Small intestine (tissue), 7 donors: ENCODE data around the gene SPATA21. TPM values are rescaled to one million over a fixed set of nuclear protein-coding genes. Genes with fewer than 3 reads are reported as not detected.

Source experiments
- DNase-seq, 2 donors: peaks; one replicate each; pipeline versions ENCODE4 v3.0.0 to v3.0.0-alpha.2; 2013
- FAIRE-seq: peaks from 2 replicates; lab custom pipeline; 2012; peaks lifted over from hg19 to GRCh38; lab: Jason Lieb, UNC
- H3K27ac ChIP-seq, 3 donors: one replicate each; pipeline ENCODE4 v1.5.1; 2013; ENCODE audit warnings: low read length in 2 of 3, mild to moderate bottlenecking in 2 of 3, control low read depth in 1 of 3, inconsistent platforms in 1 of 3, low read depth in 1 of 3, moderate library complexity in 1 of 3
- H3K27me3 ChIP-seq, 3 donors: one replicate each; pipeline ENCODE4 v1.6.1; 2013; ENCODE audit warnings: low read length in 3 of 3, inconsistent platforms in 1 of 3; ENCODE audit not compliant: control insufficient read depth in 3 of 3, insufficient read depth in 3 of 3
- H3K36me3 ChIP-seq, 3 donors: one replicate each; pipeline ENCODE4 v1.6.1; 2013; ENCODE audit warnings: low read length in 3 of 3, inconsistent platforms in 1 of 3, low read depth in 1 of 3, mild to moderate bottlenecking in 1 of 3, moderate library complexity in 1 of 3; ENCODE audit not compliant: control insufficient read depth in 3 of 3, insufficient read depth in 2 of 3
- H3K4me1 ChIP-seq, 3 donors: one replicate each; pipeline ENCODE4 v1.6.1; 2013; ENCODE audit warnings: low read length in 2 of 3, inconsistent platforms in 1 of 3, low read depth in 1 of 3, mild to moderate bottlenecking in 1 of 3, moderate library complexity in 1 of 3; ENCODE audit not compliant: control insufficient read depth in 3 of 3, insufficient read depth in 2 of 3
- H3K4me3 ChIP-seq, 3 donors: one replicate each; pipeline ENCODE4 v1.5.1; 2013; ENCODE audit warnings: low read length in 3 of 3, control low read depth in 1 of 3, inconsistent platforms in 1 of 3, low read depth in 1 of 3, mild to moderate bottlenecking in 1 of 3, moderate library complexity in 1 of 3
- H3K9me3 ChIP-seq, 2 donors: one replicate each; pipeline ENCODE4 v1.6.1; 2013; ENCODE audit warnings: low read depth in 1 of 2, low read length in 1 of 2; ENCODE audit not compliant: control insufficient read depth in 2 of 2, insufficient read depth in 1 of 2
- WGBS, 3 donors: extraction: QIAGEN DNeasy Blood & Tissue Kit; methylation state at CpG; one replicate each; pipeline ENCODE4 v1.1.7; 2013; 5-methylcytosine and 5-hydroxymethylcytosine counted together
- polyA plus RNA-seq, 4 donors: library from polyadenylated mRNA; stranded (reverse) in 3 of 4; unstranded in 1 of 4; fragments of 200-250 nt in 3 of 4; fragments of 120-200 nt in 1 of 4; gene quantifications; one replicate each; pipeline versions ENCODE4 v1.2.1 to v1.2.3, GENCODE V29; 2013
- donor health status: healthy with polysubstance abuse.
- donor health status: control.
- donor health status: control.
- donor health status: Bipolar disorder and iron deficiency.
- donor health status: healthy.

Gene SPATA21
- polyA plus RNA-seq, 4 donors: 0.18 to 0.27 (median 0.22) TPM; not detected in 1

- Histone ChIP-seq H3K4me1 (no peaks in the 10 kb centered on the region), H3K4me3 (no peak overlapping the region)
These were observed 31.8 kb downstream of the SPATA21 start for GRCh38 chr1:16405441-16405840.

GRCh38 chr1:16402742-16403141, 34.5 kb downstream of the SPATA21 start:
- DNase-seq (no peak), FAIRE-seq (no peak)
- Histone ChIP-seq H3K4me3 (no peak overlapping the region), H3K36me3 (peaks cover 0 to 30% (median 0%) of the 10 kb centered on the region in 3 donors), H3K9me3 (no peaks in the 10 kb centered on the region), H3K27me3 (no peaks in the 10 kb centered on the region), H3K4me1 (no peaks in the 10 kb centered on the region), H3K27ac (no peak overlapping the region)
- 80 to 85% (median 81%) methylated on average over 10 of the region's 10 CpGs for WGBS, 3 donors

More at GRCh38 chr1:16405441-16405840, 31.8 kb downstream of the SPATA21 start:
- DNase-seq (no peak), FAIRE-seq (no peak)
- no peaks in the 10 kb centered on the region for H3K9me3 ChIP-seq
- WGBS, 3 donors: 77 to 87% (median 87%) methylated on average over 5 of the region's 5 CpGs
- no peaks in the 10 kb centered on the region for H3K27me3 ChIP-seq
- peaks cover 0 to 9% (median 0%) of the 10 kb centered on the region in 3 donors for H3K36me3 ChIP-seq
- no peak overlapping the region for H3K27ac ChIP-seq

DNA sequence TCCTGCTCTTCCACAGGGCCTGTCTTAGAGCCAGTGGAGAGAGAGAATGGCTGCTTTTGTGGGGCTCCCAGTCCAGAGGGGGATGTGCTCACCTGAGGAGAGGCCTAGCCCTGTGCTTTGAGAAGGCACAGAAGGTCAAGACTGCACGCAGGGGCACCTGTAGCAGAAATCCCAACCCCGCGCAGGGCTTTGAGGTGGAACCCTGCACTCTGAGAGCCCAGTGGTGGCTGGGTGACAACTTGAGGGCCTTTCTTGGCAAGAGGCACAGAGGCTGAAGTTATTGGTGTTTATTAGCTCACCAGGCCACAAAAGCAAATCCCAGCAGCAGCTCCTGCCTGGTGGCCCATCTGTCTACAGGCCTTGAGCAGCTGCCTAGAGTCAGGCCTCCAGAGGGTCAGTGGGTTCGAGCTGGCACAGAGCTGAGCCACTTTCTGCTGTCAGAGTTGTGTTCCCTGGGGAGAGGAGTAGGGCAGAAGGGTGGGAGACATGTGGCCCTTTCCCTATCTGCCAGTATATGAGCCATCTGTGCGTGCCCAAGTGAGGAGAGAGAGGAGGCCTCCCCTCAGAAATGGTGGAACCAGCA, 38.8 kb downstream of the SPATA21 start:
- no peak for DNase-seq
- peaks cover 2 to 68% (median 9%) of the 10 kb centered on the region in 3 donors for H3K36me3 ChIP-seq
- 87 to 92% (median 91%) methylated on average over 5 of the region's 5 CpGs for WGBS, 3 donors

DNA sequence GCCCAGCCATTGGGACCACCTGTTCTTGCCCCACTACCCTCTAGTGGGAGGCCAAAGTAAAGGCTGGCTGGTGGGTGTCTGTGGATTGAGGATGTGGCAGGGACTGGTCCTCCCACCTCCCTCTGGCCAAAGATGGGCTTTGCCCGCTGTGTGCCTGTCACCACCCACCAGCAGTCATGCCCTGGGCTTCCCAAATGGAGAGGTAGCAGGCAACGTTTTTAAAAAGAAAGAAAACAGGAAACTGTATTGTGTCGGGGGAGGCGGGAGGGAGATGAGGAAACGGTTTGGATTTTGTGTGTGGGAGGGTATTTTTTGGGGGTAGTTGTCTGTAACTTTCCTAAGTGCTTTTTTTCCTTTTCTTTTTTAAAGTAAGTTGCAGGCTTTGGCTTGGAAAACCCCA, 40.1 kb downstream of the SPATA21 start:
- peaks cover 2 to 82% (median 9%) of the 10 kb centered on the region in 3 donors for H3K36me3 ChIP-seq
- 59 to 81% (median 75%) methylated on average over 5 of the region's 5 CpGs for WGBS, 3 donors

More for the DNA sequence above, 38.8 kb downstream of the SPATA21 start:
- H3K4me3 ChIP-seq: no peak overlapping the region
- no peaks in the 10 kb centered on the region for H3K27me3 ChIP-seq
- H3K27ac ChIP-seq: no peak overlapping the region
- H3K9me3 ChIP-seq: no peaks in the 10 kb centered on the region
- no peak for FAIRE-seq
- no peaks in the 10 kb centered on the region for H3K4me1 ChIP-seq

GRCh38 chr1:16396591-16396990, 40.6 kb downstream of the SPATA21 start:
- Histone ChIP-seq H3K36me3 (peaks cover 2 to 83% (median 9%) of the 10 kb centered on the region in 3 donors), H3K4me1 (peaks cover 0 to under 1% (median 0%) of the 10 kb centered on the region in 3 donors), H3K4me3 (no peak overlapping the region), H3K27me3 (no peaks in the 10 kb centered on the region), H3K27ac (no peak overlapping the region), H3K9me3 (no peaks in the 10 kb centered on the region)
- no peak for FAIRE-seq
- 76 to 78% (median 76%) methylated on average over 7 of the region's 7 CpGs for WGBS, 3 donors
- no peak for DNase-seq

More for the DNA sequence above, 40.1 kb downstream of the SPATA21 start:
- Histone ChIP-seq H3K4me3 (no peak overlapping the region), H3K4me1 (no peaks in the 10 kb centered on the region), H3K9me3 (no peaks in the 10 kb centered on the region), H3K27me3 (no peaks in the 10 kb centered on the region), H3K27ac (no peak overlapping the region)
- DNase-seq: no peak
- FAIRE-seq: no peak

DNA sequence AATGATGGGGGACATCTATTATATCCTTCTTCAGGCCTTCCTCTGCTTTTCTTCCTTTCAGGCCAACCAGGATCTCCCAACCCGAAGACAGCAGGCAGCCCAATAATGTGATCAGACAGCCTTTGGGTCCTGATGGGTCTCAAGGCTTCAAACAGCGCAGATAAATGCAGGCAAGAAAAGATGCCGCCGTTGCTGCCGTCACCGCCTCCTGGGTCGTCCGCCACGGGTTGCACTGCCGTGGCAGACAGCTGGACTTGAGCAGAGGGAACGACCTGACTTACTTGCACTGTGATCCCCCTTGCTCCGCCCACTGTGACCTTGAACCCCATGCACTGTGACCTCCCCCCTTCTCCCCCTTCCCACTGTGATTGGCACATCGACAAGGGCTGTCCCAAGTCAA, 42.2 kb downstream of the SPATA21 start:
- Histone ChIP-seq H3K4me1 (peaks cover 0 to 7% (median 0%) of the 10 kb centered on the region in 3 donors), H3K9me3 (no peaks in the 10 kb centered on the region), H3K27me3 (no peaks in the 10 kb centered on the region), H3K27ac (no peak overlapping the region), H3K36me3 (peaks cover 2 to 79% (median 9%) of the 10 kb centered on the region in 3 donors), H3K4me3 (no peak overlapping the region)
- 75 to 87% (median 83%) methylated on average over 13 of the region's 13 CpGs for WGBS, 3 donors
- no peak for DNase-seq
- no peak for FAIRE-seq

DNA sequence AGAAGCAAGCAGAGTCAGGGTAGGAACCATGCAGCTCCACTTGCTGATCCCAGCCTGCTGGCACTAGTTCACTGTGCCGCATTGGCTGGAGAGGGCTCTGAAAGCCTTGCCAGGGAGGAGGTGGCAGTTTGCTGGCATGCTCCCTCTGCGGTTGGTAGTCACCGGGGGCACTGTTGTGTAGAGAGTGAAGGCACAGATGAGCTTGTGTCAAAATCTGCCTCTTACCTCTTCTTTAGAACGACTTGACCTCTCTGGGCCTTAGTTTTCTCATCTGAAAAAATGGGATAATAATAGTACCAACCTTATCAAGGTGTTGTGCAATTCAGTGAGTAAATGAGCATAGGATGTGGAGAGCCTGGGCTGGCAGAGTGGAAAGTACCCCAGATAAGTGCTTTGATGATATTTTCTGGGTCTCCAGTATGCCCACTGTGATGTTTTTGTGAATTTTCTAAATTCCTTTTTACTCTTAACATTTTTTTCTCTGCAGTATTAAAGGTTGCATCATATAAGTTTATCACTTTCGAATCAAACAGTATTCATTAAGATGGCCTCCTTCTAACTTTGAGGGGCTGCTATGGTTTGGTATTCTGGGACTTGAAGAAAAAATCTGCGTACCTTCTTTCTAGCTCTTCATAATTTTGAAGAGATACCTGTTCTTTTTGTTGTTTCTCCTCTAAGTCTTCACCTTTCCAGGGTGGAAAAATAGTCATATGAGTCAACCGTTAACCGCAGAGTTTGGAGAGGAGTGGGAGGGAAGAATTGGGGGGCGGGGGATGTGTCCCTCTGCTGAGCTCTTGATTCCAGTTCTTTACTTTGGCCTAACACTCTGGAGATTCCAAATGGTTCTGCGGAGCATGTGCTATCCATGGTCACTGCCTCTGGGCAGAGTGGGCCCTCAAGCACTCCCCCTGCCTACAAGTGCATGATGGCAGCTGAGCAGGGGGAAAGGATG, 43.4 kb downstream of the SPATA21 start:
- Histone ChIP-seq H3K4me1 (peaks cover 0 to 9% (median 0%) of the 10 kb centered on the region in 3 donors), H3K9me3 (no peaks in the 10 kb centered on the region), H3K27ac (no peak overlapping the region), H3K36me3 (peaks cover 2 to 73% (median 9%) of the 10 kb centered on the region in 3 donors), H3K27me3 (no peaks in the 10 kb centered on the region), H3K4me3 (no peak overlapping the region)
- DNase-seq (no peak), FAIRE-seq (no peak)
- WGBS, 3 donors: 86 to 88% (median 88%) methylated on average over 10 of the region's 10 CpGs

DNA sequence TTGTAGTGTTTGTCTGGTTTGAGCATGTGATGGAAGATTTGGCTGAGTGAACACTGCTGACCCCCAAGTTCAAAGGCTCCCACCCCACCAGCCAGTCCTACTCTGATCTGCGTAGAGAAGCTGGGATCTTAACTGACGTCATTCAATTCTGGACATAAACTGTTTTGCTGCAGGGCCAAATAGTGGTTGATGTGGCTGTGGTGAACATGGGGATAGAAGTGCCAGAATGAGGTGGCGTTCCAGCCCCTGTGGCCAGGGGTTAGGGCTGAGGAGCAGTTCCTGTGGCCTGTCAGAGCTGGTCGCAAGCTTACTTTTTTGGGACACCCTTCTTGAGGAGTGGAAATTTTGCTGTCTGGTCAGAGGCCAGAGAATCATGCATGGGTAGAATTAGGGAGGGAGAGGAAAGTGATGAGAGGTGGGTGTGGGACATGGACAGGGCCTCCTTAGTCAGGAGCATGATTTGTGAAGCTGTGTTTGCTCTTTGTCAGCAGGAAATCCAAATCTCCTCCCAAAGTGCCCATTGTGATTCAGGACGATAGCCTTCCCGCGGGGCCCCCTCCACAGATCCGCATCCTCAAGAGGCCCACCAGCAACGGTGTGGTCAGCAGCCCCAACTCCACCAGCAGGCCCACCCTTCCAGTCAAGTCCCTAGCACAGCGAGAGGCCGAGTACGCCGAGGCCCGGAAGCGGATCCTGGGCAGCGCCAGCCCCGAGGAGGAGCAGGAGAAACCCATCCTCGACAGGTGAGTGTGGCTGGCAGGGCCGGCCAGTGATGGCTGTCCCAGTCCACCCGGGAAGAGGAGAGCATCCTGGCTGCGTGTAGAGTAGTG, 44.3 kb downstream of the SPATA21 start:
- H3K4me3 ChIP-seq: no peak overlapping the region
- 83 to 89% (median 88%) methylated on average over 20 to 21 of the region's 21 CpGs for WGBS, 3 donors

More for the DNA sequence above, 44.3 kb downstream of the SPATA21 start:
- Histone ChIP-seq H3K27ac (no peak overlapping the region), H3K9me3 (no peaks in the 10 kb centered on the region), H3K27me3 (no peaks in the 10 kb centered on the region), H3K36me3 (peaks cover 2 to 64% (median 9%) of the 10 kb centered on the region in 3 donors), H3K4me1 (peaks cover 0 to 9% (median 4%) of the 10 kb centered on the region in 3 donors)
- no peak for DNase-seq
- FAIRE-seq: no peak
